Measurements from ENCODE around the gene ACOT13.
"Not testable (repeated sequence)": the region's sequence is repeated elsewhere in the genome, so short reads cannot be mapped to it uniquely, and the experiment has no call there.

Gene ACOT13

GRCh38 chr6:24632573-24632972 lies 34.3 kb upstream of the ACOT13 start:
- POLR2A ChIA-PET = no interaction called here
- TF ChIP-seq TARDBP (IDR thresholded peaks at IDR 0.05) (no peak), ZNF384 (IDR thresholded peaks at IDR 0.05) (no peak), ELF4 (IDR thresholded peaks at IDR 0.05) (no peak), HDGF (IDR thresholded peaks at IDR 0.05; ENCODE audit: borderline replicate concordance) (no peak), NFRKB (IDR thresholded peaks at IDR 0.05) (no peak), FOXK2 (IDR thresholded peaks at IDR 0.05) (no peak), ARNT (IDR thresholded peaks at IDR 0.05) (no peak), LEF1 (IDR thresholded peaks at IDR 0.05; ENCODE audit: borderline replicate concordance) (no peak), FOXA1 (IDR thresholded peaks at IDR 0.05) (no peak), FOXM1 (IDR thresholded peaks at IDR 0.05; ENCODE audit: borderline replicate concordance) (no peak), BHLHE40 (IDR thresholded peaks at IDR 0.05; ENCODE audit: borderline replicate concordance) (no peak), PKNOX1 (IDR thresholded peaks at IDR 0.05) (no peak), SUZ12 (IDR thresholded peaks at IDR 0.05) (no peak), SP1 (IDR thresholded peaks at IDR 0.05) (no peak), L3MBTL2 (conservative IDR thresholded peaks at IDR 0.05) (no peak)
- CTCF ChIA-PET = no interaction called here
- no peak for DNase-seq (ENCODE audit: extremely low spot score)

GRCh38 chr6:24636681-24637080 lies 30.2 kb upstream of the ACOT13 start:
- TF ChIP-seq CTBP1 (IDR thresholded peaks at IDR 0.05; ENCODE audit: borderline replicate concordance) (no peak), BHLHE40 (IDR thresholded peaks at IDR 0.05; ENCODE audit: borderline replicate concordance) (no peak), ARNT (IDR thresholded peaks at IDR 0.05) (no peak), FOXM1 (IDR thresholded peaks at IDR 0.05; ENCODE audit: borderline replicate concordance) (no peak), SP1 (IDR thresholded peaks at IDR 0.05) (no peak), FOXA1 (IDR thresholded peaks at IDR 0.05) (no peak), LEF1 (IDR thresholded peaks at IDR 0.05; ENCODE audit: borderline replicate concordance) (no peak), HDGF (IDR thresholded peaks at IDR 0.05; ENCODE audit: borderline replicate concordance) (no peak), L3MBTL2 (conservative IDR thresholded peaks at IDR 0.05) (no peak), SUZ12 (IDR thresholded peaks at IDR 0.05) (no peak), PKNOX1 (IDR thresholded peaks at IDR 0.05) (no peak), NFRKB (IDR thresholded peaks at IDR 0.05) (no peak), TARDBP (IDR thresholded peaks at IDR 0.05) (no peak), ELF4 (IDR thresholded peaks at IDR 0.05) (no peak), ZNF384 (IDR thresholded peaks at IDR 0.05) (no peak)
- POLR2A ChIA-PET = interaction anchor here (0.9 kb wide), 1 partner anchor 10 kb away, joined by 3 read pairs; the partner anchor contains the start of gene KIAA0319
- CTCF ChIA-PET = no interaction called here
- no peak for DNase-seq (ENCODE audit: extremely low spot score)

- CTCF ChIA-PET = no interaction called here
- POLR2A ChIA-PET = no interaction called here
- no peak for DNase-seq (ENCODE audit: extremely low spot score)
- TF ChIP-seq BHLHE40 (IDR thresholded peaks at IDR 0.05; ENCODE audit: borderline replicate concordance) (no peak), HDGF (IDR thresholded peaks at IDR 0.05; ENCODE audit: borderline replicate concordance) (no peak), LEF1 (IDR thresholded peaks at IDR 0.05; ENCODE audit: borderline replicate concordance) (no peak), PKNOX1 (IDR thresholded peaks at IDR 0.05) (no peak), FOXK2 (IDR thresholded peaks at IDR 0.05) (no peak), CTBP1 (IDR thresholded peaks at IDR 0.05; ENCODE audit: borderline replicate concordance) (no peak), ELF4 (IDR thresholded peaks at IDR 0.05) (no peak), SP1 (IDR thresholded peaks at IDR 0.05) (no peak), ZNF384 (IDR thresholded peaks at IDR 0.05) (no peak), FOXA1 (IDR thresholded peaks at IDR 0.05) (no peak), L3MBTL2 (conservative IDR thresholded peaks at IDR 0.05) (no peak), NFRKB (IDR thresholded peaks at IDR 0.05) (no peak), ARNT (IDR thresholded peaks at IDR 0.05) (no peak), TARDBP (IDR thresholded peaks at IDR 0.05) (no peak)
These were observed 26.7 kb upstream of the ACOT13 start for GRCh38 chr6:24640166-24640565.

- DNase-seq (ENCODE audit: extremely low spot score); CTCF ChIA-PET; POLR2A ChIA-PET: not testable (repeated sequence)
These were observed 26.2 kb upstream of the ACOT13 start for GRCh38 chr6:24640631-24641030.

GRCh38 chr6:24642061-24642460 lies 24.8 kb upstream of the ACOT13 start:
- ChIA-PET POLR2A (no interaction called here), CTCF (no interaction called here)
- no peak for DNase-seq (ENCODE audit: extremely low spot score)
- TF ChIP-seq FOXK2 (IDR thresholded peaks at IDR 0.05) = no peak
- TF ChIP-seq CTBP1 (IDR thresholded peaks at IDR 0.05; ENCODE audit: borderline replicate concordance) = no peak
- no peak for TF ChIP-seq TARDBP (IDR thresholded peaks at IDR 0.05)
- TF ChIP-seq PKNOX1 (IDR thresholded peaks at IDR 0.05) = no peak
- TF ChIP-seq SUZ12 (IDR thresholded peaks at IDR 0.05) = no peak
- TF ChIP-seq BHLHE40 (IDR thresholded peaks at IDR 0.05; ENCODE audit: borderline replicate concordance) = no peak

DNA sequence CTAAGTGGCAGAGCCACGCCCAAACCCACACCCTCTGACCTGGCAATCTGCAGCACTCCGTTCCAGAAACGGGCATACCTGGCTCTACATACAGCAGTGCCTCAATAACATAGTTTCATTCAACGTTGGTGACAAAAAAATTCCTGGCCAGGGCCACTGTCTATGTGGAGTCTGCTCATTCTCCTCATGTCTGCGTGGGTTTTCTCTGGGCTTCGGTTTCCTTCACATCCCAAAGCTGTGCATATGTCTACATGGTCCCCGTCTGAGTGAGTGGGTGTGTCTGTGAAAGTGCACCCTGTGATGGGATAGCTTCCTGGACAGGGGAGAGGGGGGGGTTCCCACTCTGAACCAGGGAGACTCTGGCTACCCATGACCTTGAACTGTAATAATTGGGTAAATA lies 23.0 kb upstream of the ACOT13 start:
- no peak for DNase-seq (ENCODE audit: extremely low spot score)
- POLR2A ChIA-PET = no interaction called here
- TF ChIP-seq ARNT (IDR thresholded peaks at IDR 0.05) = no peak
- TF ChIP-seq LEF1 (IDR thresholded peaks at IDR 0.05; ENCODE audit: borderline replicate concordance) = no peak
- no peak for TF ChIP-seq SUZ12 (IDR thresholded peaks at IDR 0.05)
- no peak for TF ChIP-seq L3MBTL2 (conservative IDR thresholded peaks at IDR 0.05)
- no peak for TF ChIP-seq FOXK2 (IDR thresholded peaks at IDR 0.05)
- no peak for TF ChIP-seq CTBP1 (IDR thresholded peaks at IDR 0.05; ENCODE audit: borderline replicate concordance)
- no peak for TF ChIP-seq FOXA1 (IDR thresholded peaks at IDR 0.05)
- no peak for TF ChIP-seq NFRKB (IDR thresholded peaks at IDR 0.05)
- TF ChIP-seq HDGF (IDR thresholded peaks at IDR 0.05; ENCODE audit: borderline replicate concordance) = no peak
- TF ChIP-seq SP1 (IDR thresholded peaks at IDR 0.05) = no peak
- TF ChIP-seq BHLHE40 (IDR thresholded peaks at IDR 0.05; ENCODE audit: borderline replicate concordance) = no peak
- TF ChIP-seq ELF4 (IDR thresholded peaks at IDR 0.05) = no peak
- TF ChIP-seq ZNF384 (IDR thresholded peaks at IDR 0.05) = no peak
- no peak for TF ChIP-seq FOXM1 (IDR thresholded peaks at IDR 0.05; ENCODE audit: borderline replicate concordance)
- TF ChIP-seq TARDBP (IDR thresholded peaks at IDR 0.05) = no peak
- TF ChIP-seq PKNOX1 (IDR thresholded peaks at IDR 0.05) = no peak
- CTCF ChIA-PET = no interaction called here

Measured in HEK293T (cell line).